HG02678 (cell line): ENCODE data around the gene VEZF1.

Experiments
- ATAC-seq: cut with Tn5 transposase; IDR thresholded peaks from one replicate; pipeline ENCODE4 v1.9.1; 2021; ENCODE audit warnings: mild to moderate bottlenecking, moderate library complexity; ENCODE audit not compliant: unreplicated experiment

The VEZF1 gene

DNA sequence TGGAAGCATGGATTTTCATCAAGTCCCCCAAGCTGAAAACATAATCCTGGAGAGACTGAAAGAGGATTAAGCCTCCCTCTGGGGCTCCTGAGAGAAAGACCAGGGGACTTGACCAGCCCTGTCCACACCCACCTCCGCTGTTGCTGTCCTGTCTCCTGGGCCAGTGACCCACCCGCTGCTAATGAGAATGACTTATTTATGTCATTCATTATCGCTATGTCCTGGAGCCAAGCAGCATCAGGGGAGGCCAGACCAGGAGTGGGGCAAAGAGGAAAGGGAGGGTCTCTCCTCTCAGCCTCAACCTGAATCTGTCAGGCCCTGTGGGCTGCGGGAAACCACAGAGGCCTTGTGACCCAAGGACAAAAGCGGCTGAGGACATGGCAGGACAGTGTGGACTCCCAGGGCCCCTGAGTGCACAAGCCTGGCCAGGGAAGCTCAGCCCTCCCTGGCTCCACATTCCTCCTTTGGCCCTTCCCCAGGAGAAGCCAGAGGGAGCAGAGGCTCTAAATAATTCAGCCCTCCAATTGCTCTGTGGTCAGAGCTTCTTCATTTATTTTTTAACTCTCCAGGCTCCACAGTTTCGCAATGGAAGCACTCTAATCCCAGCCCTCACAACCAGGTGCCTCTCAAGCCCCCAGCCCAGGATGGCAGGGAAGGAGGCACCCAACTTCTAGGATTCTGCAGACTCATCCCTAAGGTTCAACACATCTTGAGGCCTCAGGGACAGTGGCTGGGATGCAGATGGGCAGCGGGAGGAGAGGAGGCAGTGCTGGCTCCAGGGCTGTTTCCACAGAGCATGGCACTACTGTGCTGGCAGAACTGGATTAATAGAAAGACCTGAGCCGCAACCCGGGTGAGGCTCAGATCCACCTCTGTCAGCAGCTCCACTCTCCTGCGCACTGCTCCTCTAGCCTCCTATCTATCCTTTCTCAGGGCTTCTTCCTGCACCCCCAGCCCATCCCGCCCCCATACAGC lies 51.9 kb downstream of the VEZF1 start:
- ATAC-seq = no peak

DNA sequence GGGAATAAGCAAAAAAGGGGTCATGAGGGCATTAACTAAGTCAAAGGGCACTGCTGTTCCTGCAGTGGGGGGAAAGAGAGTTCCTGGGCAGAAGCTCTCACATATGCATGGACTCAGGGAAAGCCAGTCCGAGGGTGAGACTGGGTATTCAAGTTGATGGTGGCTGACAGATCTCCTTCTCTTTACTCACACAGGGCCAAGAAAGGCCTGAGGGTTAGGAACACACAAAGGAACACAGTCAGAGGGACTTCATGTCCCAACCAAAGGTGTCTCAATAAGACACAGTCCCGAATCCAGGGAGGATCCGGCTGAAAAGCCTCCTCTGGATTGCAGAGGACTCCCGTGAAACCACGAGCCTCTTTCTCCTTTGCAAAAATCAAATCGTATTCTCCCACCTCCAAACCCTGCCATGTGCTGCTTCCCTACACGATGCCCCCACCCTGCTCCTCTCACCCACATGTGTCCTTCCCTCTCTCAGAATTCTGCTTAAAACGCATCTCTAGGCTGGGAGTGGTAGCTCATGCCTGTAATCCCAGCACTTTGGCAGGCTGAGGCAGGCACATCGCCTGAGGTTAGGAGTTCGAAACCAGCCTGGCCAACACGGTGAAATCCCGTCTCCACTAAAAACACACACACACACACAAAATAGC lies 56.4 kb downstream of the VEZF1 start:
- ATAC-seq = no peak

DNA sequence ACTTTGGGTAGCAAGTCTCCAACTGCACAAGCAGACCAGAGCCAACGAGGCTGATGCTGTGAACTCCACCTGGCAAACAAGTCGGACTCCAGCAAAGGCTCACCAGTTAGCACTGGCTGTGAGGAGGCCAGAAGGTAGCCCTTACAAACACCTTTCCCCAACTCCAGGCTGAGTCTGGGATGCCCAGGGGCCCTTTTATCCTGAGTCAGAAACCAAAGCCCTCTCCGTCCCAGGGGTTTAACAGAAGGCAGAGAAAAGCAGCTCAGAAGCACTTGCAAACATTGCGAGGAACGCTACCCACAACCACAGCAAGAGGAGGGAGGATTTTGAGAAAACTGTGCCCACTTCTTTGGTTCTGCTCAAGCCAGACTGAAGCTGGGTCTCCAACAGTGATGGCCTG lies 57.8 kb downstream of the VEZF1 start:
- no peak for ATAC-seq

DNA sequence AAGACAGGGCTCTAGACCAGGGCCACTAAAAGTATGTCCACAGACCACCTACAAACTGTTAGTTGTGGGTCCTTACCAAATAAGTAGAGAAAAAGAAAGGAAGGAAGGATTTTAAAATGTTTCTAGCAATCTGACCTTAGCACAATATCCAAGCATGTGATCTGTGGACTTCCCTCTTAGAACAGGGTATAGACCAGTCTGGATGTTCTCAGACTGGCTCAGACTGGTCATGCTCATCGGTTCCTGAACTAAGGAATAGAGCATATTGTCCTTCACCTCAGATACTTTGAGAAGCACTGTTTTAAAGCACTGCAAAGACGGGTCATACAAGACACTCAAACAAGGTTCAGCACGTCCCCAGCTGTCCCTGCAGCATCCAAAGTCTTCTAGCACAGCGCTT lies 58.7 kb downstream of the VEZF1 start:
- no peak for ATAC-seq

DNA sequence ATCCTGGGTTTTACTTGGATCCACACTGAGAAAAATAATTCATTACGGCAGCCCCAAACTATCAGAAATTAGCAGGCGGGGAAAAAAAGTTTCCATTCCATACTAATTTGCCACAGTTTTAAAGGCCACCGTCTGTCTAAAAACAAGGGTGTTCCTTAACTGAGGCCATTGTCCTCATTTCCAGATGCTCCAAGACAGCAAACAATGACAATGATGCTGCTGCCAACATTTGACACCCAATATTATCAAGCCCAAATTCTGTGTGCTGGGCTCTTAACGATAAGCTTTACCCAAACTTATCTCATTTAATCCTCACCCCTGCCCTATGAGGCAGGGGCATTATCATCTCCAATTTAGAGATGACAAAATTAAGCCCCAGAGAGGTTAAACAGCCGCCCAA lies 59.1 kb downstream of the VEZF1 start:
- ATAC-seq = no peak

DNA sequence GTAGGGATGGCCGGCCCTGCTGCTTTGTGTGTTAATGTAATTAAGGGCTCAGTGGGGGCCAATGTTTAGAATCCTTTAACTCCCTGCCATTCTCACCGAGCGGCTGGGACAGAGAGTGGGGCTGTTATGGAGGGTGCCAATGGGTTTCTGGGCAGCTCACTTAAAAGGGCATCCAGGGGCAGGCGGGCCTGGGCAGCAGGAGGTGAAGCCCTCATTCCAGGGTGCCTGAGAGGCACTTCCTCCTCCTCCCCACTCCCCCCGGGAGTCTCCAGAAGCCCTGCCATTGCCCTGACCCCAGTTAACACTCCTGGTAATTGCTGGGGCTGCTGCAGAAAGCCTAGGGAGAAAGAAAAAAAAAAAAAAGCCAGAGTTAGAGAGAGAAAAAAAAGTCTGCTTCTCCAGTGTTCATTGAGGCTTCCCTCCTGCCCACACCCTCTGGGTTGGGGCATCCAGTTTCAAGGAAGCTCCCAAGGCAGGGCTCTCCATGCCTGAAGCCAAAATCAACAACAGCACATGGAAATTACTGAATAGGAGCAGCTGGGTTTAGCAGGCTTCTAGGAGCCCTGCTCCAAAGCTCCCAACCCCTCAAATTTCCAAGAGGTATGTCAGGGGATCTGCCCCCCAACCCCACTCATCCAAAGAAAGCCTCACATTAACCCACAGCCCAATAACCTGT lies 60.9 kb downstream of the VEZF1 start:
- no peak for ATAC-seq

DNA sequence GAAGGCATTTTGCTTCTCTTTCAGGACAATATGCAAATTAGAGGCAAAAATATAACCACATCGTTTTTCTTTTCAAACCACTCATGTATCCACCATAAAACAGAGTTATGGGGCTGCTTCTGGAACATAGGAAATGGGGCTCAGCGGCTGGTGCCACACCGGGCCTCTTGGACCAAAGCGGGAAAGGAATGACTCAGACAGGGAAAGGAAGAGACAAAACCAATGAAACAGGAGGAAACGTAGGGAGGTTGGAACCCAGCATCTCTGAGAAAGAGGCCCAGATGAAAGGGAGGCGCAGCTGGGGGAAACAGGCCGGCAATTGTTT lies 61.4 kb downstream of the VEZF1 start:
- no peak for ATAC-seq

DNA sequence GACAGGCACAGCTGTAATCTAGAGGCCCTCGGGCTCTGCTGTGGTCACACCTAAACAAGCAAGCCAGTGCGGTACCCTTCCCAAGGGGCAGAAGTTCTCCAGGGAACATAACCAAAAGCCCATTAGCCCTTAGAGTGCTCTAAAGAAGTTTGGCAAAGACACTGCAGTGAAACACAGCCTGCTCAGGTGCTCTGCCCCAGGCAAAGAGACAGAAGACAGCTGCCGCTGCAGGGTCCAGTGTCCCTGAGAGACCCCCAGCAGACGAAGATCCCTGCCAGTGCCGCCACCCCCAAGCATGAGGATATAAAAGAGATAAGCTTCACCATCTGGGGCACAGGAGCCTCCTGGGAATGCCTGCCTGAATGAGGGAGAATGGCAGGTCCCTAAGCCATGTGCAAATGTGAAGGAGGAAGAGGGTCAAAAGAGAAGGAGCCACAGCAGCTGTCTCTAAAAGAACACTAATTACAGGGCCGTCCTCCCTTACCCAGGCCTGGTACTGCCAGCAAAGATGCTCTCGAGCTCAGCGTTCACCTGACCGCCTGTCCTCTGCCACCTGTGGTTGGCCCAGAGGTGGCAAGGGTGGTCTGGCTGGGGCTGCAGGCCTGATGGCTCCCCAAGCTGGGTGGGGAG lies 62.6 kb downstream of the VEZF1 start:
- no peak for ATAC-seq

DNA sequence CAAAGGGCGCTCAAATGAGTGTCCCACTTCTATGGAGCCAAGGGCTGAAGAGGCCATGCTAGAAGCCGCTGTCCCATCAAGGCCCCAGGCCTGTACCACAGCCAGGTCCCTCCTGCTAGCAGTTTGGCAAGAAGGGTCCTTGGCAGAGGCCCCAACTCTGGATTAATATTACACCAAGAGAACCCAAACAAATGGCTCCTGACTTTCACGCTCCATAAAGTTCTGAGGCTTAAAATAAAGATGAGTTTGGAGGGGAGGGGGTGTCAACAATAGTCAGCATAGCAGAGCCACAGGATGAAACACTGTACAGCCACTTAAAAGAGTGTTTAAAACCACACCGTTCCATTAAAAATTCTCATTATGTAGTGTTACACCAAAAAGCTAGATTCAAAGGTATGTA lies 63.4 kb downstream of the VEZF1 start:
- no peak for ATAC-seq
